Fibroblast of skin of right biceps (primary cell): Measurements from ENCODE around the gene TNIK.
A peak's percentile ranks its signal among the peaks of the same experiment; 100 is the strongest.
"Not testable (repeated sequence)": the region's sequence is repeated elsewhere in the genome, so short reads cannot be mapped to it uniquely, and the experiment has no call there.

Experiments used
- DNase-seq: peaks from one replicate; pipeline ENCODE4 v3.0.0-alpha.2; 2013

Gene TNIK

DNA sequence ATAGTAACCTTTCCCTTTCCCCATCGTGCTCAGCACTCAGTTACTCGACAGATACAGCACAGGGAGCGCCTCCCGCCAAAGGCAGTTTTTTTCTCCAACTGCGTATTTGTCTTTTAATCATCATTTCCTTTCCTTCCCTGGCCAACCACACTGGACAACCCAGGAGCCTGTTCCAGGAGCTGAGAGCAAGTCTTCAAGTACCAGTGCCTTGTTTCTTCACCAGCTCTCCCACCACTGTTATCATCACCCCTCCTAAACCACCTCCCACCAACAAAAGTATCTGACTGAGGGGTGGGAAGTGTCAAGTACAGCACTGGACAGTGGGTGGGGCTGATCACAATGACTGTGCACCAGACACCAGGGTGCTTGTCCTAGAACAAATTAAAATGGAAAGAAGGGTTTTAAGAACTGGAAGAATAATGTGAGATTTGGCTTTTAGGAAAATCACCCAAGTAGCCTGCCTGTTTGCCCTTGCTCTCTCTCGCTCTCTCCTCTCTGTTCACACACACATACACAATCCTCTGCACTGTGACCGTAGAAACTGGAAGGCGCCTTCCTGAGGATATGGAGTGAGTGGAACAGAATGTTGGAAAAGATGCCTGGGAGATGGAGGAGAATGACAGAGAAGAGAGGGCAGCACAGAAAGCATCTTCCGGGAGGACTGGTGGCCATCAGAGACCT, 126.3 kb downstream of the TNIK start:
- no peak for DNase-seq

DNA sequence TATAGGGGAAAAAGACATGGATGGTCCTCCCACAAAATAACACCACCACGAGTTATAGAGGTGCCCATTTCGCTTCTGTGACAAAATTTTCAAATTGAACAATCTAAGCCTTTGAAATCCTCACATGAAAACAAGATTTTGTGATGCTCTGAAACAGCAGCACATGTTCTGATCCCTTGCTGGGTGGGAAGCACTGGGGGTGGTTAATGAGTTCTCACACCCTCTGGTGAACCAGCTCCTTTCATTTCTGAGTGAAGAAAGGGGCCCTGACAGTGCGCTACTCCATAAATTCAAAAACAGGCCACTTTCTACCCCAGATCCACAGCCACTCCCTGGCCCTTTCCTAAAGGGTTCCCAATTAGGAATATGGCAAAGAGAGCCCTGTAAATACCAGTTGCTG, 129.3 kb downstream of the TNIK start:
- no peak for DNase-seq

DNA sequence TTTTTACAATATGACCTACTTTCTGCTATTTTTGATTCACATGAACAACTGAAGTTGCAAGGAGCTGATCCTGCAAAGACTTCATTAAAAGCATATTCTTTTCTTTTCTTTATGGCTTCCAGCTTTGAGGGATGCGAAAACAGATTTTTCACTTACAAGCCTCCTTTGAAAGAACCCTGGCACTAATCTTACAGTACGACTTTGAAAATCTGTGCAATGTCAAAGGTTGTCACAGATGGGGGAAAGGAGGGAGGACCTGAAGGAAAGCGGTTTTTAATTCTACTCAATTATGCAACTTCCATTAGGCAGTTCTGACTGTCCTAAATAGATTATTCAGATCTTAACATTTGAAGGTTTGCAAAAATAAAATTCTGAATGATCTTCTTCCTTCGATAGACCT, 130.5 kb downstream of the TNIK start:
- no peak for DNase-seq

DNA sequence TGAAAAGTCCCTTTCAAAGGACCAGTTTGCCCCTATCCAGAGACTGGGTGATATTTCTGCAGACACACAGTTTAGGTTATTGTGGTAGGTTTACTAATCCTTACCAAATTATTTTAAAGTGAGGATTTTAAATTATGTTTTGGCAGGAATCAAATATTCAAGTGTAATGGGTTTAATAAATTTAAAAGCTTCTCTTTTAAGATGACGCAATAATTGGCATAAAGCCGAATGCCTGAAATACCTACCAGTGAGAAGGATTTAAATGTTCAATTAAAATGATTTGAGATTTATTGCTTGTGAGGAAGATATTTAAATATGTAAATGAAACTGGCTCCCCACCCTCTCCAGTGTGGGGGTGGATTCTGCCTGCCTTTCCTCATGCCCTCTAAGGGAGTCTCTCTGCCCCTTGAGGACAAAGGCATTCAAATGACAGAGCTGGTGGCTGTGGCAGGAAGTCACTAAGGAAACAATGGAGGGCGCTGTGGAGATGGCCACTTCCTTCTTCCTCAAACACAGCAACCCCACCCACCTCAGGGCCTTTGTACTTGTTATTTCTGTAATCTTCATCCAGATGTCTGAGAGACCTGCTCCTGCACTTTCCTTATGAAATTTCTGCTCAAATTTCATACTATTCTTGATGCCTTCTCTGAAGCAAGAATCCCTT, 131.7 kb downstream of the TNIK start:
- peak; percentile 22 for DNase-seq

DNA sequence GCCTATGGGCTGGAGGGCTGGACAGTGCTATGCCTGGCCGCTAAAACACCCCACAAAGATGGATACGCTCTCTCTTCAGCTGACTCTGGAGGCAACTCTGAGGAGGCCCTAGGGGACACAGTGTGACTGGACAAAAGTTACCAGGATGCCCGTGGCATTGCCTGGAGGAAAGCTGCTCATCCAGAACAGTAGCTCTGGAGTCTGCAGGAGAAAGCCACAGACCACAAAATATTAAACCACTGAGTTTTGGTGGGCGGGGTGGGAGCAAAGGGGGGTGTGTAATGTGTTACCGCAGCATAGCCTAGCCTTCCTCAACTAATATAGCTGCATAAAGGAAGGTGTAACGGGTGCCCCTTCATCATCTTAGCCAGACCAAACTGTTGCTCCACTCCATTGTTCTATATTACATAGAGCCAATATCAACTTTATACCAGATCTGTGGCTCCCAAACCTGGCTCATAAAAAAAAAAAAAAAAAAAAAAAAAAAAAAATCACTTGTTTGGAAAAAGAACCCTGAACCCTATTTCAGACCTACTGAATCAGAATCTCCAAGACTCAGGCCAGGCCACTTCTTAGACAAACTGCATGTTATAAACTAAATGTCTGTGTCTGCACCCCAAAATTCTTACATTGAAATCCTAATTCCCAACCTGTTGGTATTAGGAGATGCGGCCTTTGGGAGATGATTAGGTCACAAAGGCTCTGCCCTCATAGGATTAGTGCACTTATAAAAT, 132.6 kb downstream of the TNIK start:
- no peak for DNase-seq

DNA sequence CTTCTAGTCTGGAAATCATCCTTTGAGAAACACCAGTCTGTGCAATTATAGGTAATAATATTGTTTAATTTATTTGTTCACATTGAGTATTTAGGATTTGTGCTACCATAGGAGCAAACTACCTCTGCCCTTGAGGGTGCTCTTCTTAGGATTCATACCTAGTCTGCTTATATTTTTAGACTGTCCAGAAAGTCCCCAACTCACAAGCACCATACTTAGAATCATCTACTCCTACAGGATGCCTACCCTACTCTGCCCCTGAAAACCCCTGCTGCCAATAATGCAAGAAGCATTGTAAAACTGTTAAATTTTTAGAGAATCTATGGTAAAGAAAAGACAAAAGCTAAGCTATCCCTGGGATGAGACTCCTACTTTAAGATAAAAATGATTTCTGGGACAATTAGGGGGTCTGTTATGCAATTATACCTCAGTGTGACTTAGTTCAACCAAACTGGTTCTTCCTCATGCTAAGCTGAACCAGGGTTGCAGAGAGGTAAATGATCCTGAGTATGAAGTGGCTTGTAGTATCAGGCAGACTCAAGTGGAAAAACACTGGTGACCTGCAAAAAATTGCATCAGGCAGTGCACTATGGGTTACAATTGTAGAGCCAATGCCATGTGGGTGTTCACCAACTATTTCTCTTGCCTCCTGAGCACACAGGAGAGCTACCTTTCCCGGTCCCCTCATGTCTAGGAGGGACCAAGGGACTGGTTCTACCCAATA, 133.3 kb downstream of the TNIK start:
- no peak for DNase-seq

DNA sequence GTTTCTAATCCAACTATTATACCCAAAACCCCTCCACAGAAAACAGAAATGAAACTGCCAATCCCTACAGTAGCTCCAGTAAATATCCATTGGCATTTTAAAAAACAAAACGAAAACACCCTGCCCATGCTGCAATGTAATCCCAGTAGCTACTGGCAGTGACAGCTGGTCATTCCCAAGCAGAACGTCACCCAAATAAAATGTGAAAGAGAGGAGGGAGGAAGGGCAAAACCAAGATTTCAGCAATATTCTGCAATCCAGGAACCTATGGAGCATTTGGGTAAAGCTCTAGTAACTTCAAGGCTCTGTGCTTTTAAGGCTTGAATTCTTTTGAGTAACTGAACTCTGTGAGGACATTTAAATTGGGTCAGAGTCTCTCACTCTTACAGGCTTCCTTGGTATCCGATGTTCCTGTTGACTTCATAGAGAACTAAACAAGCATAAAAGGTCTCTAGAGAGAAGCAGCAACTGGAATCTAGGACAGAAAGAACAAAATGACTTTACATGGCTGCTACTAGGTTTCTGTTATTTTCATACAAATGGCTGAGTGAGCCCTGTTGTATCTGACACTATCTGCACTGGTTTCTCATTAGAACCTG, 136.2 kb downstream of the TNIK start:
- no peak for DNase-seq

DNA sequence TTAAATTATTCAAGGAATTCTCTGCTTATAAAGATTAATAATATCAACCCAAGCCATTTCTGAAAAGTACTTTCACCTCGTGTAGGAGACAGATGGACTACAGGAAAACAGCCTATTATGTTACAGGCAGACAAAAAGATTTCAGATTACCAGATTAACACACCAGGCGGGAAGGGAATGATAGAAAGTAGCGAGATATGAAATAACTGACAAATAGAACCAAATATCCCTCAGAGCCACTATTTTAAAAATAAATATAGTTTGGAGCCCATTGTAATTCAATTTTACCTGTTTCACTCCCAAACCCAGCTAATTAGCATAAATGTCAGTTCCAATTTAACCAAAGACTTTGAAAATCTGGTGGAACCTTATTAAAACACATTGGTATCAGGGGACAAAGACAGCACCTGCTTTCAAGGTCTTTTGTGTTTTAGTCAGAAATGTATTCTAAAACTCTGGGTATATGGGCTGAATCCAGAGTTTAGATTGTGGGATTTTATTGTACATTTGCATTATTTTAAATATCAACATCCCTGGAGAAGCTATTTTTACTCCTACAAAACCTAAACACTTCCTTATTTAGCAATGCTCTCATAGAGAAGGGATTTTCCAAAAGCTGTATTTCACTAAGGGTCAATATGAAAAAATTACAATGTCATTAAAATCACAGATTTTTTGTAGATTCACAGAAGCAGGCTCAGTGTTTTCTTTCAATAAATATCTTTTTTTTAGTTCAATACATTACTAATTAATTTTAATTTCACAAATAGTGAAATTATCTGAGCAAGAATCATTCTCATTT, 138.4 kb downstream of the TNIK start:
- no peak for DNase-seq

DNA sequence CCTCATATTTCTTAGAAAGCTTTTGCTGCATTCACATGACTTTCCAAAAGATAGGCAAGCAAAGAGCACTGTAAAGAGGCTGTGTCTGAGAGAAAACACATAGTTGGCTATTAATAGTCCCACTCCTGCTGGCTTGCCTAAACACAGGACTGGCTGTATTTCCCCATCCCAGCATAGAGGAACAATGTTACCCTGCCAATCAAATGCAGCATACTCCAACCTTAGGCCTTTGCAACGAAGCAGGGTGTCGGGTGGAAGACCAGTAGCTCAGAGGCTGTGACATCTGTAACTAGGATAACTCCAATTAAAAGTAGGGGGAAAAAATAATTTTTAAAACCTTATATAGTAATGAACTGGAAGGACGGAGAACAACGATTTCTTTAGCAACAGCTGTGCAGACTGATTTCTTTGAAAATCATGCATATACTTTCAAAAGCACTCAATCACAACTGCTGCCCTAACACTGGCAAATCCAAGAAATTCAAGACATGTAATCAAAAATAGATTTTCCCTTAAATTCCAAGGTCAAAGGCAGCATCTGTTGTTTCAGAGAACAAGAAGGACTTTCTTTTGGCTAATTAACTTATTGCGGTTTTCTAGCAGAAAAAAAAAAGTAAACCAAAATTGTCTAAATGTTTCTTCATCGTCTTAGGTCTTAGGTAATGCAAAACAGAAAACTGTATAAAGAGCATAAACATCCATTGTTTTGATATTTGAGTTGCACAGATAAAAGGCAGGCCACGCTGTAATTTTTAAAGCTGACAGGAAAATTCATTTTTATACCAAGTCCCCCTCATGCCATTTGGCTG, 139.3 kb downstream of the TNIK start:
- no peak for DNase-seq

DNA sequence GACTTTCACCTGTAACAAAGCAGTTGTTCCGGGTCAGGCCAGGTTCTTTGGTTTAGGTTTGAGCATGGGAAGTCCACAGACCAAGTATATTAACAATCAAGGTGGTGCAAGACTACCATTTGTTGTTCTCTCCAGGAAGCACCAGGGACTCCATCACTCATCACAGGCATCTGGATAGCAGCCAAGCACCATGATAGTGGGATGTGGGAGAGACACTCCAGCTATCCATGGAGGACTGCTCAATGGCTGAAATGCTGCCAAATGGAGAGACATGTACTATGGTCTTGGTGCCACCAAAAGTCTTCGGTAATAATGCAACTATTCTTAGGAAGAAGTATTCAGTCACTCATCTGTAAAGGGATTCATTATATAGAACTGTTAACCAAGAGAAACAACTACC, 143.0 kb downstream of the TNIK start:
- DNase-seq, result peak; percentile 26

DNA sequence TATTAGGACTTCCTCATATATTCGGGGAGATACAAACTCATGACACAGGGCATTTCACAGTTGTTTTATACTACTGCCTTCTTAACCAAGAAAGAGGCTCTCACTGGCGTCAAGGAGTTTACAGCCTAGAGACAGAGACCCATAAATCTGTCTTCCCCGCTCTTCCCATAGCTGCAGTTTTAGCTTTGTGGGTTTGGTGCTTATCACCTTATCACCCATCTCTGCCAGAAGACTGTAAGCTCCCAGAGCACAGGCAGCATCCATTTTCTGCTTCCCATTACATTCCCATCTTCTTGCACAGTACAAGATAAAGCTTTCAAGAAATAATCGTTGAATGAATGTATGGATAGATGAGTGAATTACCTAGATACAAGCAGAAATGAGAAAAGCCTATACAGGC, 144.3 kb downstream of the TNIK start:
- DNase-seq, result no peak

DNA sequence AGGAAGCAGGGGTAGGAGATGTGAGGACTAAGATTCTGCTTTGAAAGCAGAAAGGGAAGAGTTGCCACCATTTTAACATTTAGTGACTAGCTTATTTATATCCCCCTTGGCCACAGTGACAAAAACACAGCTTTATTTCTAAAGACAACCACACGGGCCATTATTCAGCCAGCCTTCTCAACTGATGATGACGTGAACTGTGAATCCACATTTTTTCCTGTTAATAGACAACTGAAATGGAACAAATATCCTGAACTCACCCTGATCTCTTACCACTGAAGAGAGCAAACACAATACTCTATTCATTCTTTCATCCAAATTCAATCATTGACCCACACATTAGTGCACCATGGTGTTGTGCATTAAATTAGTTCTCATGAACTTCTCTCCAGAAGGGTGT, 145.1 kb downstream of the TNIK start:
- no peak for DNase-seq

DNA sequence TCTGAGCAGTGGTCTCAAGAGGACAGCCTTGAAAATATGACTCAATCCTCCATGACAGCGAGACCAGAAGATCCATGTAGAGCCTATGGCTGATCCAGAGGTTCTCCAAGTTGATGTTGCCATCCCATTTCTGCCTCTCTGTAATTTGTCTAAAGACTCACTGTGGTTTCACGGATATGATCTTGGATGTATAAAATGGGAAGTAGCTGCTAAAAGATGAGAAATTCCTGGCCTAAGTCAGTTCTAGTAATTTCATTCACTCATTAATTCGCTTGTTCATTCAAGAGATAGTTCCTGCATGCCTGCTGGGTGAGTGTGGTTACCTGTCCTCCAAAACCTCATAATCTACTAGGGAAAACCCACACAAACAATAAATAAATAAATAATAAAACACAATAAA, 145.9 kb downstream of the TNIK start:
- no peak for DNase-seq

DNA sequence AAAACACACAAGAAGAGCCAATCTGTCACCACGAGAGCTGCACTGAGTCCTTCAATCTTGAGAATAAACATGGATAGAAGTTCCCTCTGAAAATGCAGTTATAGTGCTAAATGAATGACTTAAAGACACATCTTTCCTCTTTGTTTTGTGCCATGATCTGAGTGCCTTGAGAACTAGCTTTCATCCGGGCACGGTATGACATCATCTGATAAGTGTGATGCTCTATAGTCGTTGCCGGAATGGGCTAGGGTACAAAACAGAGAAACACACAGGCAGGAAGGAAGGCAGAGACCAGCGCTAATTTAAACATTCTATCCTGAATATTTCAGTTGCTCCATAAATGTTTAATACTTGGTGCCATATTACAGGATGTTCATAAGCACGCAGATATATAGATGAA, 146.5 kb downstream of the TNIK start:
- DNase-seq, result no peak

DNA sequence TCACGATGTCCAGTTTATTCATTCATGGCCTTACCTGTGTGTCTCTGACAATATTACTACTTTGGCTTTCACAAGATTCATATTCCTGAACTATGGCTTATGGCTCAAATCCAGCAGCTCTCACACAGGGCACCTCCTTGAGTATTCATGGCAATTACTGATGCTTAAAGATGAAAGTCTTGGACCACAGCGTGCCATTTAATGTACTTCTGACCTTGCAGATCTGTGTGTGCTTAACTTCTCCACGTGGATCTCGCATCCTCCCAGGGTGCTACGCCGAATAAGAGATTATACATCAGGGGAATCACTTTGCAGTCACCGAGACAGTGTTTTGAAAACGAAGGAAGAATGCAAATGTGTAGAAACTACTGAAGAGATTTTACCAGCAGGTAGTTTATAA, 147.5 kb downstream of the TNIK start:
- DNase-seq, result no peak

DNA sequence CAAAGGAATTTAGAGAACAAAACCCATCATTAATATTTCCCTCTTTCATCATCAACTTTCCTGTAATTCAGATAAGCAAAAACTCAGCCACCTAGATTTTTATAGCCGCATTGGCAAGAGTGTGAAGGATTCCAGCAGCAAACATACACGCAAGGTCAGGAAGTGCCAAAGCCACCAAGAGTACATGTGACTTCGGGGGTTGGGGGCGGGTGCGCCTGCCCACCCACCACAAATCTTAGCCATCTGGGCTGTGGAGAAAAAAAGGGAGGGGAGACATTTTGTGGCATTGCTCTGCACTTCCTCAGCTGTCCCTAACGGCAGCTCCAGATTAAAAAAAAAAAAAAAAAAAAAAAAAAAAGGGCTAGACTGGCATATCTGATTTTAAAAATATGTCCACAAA, 148.4 kb downstream of the TNIK start:
- no peak for DNase-seq

DNA sequence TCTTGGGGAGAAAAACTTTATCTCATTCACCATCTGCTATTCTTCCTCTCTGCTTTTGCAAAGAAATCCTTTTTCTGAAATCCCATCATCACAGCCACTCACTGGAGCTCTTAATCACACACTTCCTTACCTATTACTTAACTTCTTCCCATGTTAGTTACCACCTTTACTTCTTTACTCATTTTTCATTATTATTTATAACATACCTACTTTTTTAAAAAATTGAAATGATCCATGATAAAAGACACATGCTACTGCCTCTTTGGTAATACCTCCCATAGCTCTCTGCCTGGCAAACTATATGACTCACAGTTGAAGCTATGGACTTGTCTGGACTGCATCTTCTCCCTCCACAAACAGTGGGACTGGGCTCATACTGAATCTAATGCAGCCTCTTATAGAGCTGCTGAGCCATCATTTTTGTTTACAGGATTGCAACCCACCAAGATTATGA, 150.3 kb downstream of the TNIK start:
- peak; percentile 83 for DNase-seq

DNA sequence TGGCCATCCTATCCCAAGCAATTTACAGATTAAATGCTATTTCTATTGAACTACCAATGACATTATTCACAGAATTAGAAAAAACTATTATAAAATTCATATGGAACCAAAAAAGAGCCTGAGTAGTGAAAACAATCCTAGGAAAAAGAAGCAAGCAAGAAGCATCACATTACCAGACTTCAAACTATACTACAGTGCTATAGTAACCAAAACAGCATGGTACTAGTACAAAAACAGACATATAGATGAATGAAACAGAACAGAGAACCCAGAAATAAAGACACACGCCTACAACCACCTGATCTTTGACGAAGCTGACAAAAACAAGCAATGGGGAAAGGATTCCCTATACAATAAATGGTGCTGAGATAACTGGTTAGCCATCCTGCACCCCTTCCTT, 152.2 kb downstream of the TNIK start:
- DNase-seq, result no peak

DNA sequence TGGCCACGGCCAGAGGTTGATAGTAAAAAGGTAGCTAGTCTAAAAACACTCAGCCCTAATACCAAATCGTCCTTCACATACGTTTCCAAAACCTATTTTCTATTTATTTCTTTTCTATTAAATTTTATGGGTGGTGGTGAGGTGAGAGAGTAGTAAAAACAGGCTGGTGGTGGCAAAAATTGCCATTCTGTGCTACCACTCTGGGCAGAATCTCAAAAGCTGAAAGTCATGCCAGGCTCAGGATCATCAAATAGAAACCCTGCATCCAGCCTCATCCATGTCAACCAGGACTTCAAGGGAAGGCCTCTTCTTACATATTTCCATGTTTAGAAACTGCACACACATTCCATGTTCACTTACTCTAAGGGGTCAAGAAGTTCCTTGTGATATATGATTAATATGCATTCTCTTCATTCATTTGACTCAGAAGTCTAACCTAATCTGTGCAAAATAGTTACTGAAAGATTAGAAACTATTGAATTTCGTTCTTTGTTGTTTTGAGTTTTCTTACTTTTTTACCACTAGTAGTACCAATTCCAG, 153.1 kb downstream of the TNIK start:
- peak; percentile 66 for DNase-seq

DNA sequence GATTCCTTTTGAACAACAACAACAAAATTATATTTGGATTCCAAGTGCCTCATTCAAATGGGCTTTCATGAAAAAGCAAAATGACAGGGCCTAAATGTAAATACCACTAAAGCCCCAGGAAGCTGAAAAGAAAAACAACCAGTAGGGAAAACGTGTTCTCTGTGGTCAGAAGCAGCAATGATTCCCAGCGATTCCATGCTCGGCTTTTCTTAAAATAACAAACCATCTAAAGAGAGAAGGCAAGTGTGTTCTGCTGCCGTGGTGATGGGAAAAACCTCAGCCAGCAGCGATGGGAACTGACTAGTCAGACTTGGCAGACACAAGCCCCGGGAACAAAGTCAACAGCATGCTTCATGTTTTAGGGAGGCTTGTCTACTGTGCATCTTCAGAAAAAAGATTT, 153.6 kb downstream of the TNIK start:
- DNase-seq, result peak; percentile 98

DNA sequence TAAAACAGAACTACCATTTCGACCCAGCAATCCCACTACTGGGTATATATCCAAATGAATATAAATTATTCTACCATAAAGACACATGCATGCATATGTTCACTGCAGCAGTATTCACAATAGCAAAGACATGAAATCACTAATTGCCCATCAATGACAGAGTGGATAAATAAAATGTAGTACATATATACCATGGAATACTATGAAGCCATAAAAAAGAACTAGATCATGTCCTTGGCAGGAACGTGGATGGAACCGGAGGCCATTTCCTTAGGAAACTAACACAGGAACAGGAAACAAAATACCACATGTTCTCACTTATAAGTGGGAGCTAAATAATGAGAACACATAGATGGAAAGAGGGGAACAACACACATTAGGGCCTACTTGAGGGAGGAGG, 154.4 kb downstream of the TNIK start:
- not testable (repeated sequence) for DNase-seq
